Glomerular visceral epithelial cell (primary cell): ENCODE results near the gene TMPRSS5.

ENCODE experiments used
- DNase-seq: peaks from one replicate; pipeline ENCODE4 v3.0.0-alpha.2; 2016; ENCODE audit errors: extremely low spot score

The TMPRSS5 gene

DNA sequence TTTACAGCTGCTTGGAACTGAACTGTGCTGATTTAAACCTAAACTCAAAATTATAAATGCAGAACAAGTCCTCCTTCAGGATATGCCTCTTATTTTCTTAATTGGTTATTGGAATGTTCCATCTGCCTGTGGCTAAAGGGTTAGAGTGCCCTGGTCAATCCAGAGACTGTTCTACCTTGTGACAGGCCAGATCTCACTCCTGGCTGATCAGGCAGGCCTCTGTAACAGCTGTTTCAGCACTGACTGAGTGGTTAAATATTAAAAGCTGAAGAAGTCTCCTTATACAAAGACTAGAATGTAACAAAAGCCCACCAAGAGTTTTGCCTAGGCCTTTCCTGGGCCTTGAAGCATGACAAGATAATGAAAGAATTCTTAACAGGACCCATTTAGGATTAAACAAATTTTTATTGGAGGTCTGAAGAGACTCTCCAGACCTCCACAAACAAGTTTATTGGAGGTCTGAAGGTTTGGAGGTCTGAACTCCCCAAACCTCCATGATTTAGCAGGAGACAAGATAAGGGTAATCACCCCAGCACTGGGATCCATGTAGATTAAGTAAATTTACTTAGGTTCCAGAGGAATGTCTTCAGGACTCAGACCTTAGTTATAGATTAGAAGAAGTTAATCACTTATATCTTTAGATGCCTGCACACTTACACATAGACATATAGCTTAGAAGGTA lies 35.8 kb downstream of the TMPRSS5 start:
- DNase-seq = peak; percentile 47

- no peak for DNase-seq
Measured at GRCh38 chr11:113668255-113668654, 37.9 kb downstream of the TMPRSS5 start.

DNA sequence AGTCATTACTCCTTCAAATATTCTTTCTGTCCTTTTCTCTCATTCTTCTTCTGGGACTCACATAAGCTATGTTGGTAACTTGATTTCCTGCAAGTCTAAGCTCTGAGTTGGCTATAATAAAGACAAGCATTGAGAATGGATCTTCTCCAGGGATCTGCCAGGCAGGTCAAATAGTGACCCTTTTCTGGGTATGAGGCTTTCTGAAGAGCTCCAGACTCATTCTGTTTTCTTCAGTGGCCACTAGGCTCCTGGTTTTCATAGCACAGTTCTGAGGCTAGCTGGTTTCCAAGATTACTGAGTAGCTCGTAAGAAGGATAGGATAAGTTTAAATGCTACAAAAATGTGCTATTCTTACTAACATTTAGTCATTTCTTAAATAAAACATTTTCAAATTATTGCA lies 38.3 kb downstream of the TMPRSS5 start:
- no peak for DNase-seq

DNA sequence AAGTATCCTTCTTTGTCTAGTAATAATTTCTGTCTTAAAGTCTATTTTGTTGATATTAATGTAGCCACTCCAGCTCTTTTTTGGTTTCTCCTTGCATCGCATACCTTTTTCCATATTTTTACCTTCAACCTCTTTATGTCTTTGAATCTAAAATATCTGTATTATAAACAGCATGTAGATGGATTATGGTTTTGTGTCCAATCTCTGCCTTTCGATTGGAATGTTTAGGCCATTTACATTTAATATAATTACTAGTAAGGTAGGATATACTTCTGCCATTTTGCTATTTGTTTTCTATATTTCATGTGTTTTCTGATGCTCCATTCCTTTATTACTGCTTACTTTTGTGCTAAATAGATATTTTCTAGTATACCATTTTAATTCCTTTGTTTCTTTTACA lies 39.5 kb downstream of the TMPRSS5 start:
- no peak for DNase-seq

DNA sequence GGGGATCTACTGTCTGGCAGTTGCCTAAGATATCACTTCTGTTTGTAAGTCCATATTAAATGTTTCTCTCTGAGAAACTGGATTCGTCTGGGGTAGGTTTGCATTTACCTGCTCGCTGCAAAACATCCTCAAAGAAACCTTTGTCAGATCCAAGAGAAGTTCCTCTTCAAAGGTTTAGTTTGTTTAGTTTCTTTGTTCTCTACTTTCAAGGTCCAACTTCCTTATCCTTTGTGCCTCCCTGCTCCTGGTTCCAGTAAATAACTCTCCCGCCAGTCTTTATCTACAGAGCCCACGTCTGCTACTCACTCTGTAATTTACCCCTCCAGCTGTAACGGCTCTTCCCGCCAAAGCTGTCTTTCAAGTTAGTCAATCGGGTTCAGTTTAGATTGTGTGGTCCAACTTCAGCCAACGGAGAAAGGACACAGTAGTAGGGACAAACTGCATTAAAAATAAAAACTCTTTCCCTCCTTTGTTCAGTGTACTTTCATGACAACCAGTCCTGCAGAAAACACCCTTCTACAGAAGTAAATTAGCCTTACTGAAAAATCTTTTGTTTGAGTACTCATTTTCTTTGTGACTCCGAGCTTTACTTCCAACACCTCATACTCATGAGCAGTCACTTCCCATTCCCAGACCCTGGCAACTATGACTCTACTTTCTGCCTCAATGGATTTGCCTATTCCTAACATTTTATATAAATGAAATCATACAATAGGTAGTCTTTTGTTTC lies 41.0 kb downstream of the TMPRSS5 start:
- peak; percentile 59 for DNase-seq

- peak; percentile 89 for DNase-seq
Measured at GRCh38 chr11:113664069-113664980, 41.8 kb downstream of the TMPRSS5 start.

GRCh38 chr11:113663567-113663966 lies 42.5 kb downstream of the TMPRSS5 start:
- DNase-seq = peak; percentile 79

GRCh38 chr11:113655771-113656170 lies 50.3 kb downstream of the TMPRSS5 start:
- DNase-seq = no peak

DNA sequence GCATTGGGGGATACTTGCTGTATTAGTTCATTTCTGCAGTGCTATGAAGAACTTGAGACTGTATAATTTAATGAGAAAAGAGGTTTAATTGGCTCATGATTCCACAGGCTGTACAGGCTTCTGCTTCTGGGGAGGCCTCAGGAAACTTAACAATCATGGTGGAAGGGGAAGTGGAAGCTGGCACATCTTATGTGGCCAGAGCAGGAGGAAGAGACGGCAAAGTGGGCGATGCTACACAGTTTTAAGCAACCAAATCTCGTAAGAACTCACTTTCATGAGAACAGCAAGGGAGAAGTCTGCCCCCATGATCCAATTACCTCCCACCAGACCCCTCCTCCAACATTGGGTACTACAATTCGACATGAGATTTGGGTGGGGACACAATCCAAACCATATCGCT lies 55.1 kb downstream of the TMPRSS5 start:
- DNase-seq = no peak

- no peak for DNase-seq
Measured at GRCh38 chr11:113649311-113649710, 56.8 kb downstream of the TMPRSS5 start.

DNA sequence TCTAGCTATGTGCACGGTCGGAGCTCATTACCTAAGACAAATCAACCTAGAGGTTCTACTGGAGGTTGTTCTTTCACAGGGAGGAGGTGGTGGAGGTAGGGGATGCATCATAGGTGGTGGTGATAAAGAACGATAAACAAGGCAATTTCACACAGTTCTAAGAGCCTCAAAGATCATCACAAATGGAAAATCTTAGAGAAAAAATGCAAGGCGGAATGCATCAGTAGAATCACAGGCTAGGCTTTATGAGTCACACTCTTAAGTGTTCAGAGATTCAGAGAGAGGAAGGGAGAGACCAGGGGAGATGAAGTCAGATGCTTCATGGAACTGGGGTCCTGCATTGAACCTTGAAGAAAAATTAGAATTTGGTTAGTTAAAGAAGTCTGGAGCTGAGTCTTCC lies 58.3 kb downstream of the TMPRSS5 start:
- no peak for DNase-seq

DNA sequence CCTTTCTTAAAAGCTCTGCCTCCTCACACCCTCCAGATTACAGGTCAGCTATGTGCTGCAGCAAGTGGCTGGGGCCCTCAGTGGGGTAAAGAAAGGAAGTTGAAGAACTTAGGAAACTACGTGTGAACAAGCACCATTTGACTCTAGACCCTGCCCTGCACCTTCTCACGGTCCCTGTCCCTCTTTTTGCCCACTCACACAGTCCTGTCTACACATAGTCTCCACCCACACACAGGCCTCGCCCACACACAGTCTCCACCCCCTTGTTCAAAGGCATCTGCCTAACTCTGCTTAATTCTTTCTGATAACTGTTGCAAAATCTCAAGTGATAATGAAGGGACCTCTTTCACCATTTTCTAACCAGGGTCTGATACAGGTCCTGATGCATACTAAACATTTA lies 59.0 kb downstream of the TMPRSS5 start:
- DNase-seq = no peak

DNA sequence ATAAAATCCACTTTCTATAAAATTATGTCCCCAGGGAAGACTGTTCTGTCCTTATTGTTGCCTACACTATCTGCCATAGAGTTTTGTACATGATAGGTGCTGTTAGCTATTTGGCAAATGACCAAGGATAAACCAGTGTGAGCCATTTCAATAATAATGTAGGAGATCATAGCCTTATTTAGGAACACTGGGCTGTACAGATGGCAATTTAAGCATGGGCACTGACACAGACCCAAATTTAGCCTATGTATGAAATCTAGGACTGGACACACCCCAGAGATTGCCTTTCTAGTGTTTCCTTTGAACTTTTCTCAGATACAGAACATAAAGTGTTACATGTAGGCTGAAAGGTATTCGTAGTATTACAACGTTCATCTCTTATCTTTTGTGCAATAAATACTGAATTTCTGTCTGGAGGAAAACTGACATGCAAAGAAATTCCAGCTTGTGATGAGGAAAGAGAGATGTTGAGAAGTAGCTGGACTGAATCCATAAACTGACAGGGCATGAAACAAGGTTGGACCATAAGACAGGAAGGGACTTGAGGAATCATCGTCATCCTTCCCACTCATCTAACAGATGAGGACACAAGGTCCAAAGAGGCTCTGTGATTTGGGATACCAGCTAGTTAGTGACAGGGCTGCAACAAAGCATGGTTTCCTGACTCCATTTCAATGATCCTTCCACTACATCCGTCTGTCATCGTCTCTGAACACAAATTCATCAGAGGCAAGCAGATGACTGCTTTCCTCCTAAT lies 60.3 kb downstream of the TMPRSS5 start:
- DNase-seq = no peak

DNA sequence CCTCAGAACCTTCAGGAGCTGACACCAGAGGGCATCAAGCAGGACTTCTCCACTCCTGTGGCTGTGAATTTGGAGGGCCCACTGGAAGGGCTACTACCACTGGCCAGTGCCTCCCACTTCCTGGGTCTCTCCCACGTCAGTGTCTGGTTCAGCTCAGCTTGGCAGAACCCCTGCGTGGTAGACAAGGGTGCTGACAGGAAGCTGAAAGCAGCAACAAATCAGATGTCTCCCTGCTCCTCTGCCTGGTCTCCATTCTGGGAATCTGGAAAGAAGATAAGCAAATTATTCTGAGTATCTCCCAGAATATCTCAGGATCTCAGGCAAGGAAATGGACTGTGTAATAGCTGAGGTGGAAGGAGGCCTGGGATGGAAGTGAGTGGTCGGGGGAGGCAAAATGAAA lies 61.5 kb downstream of the TMPRSS5 start:
- no peak for DNase-seq

- no peak for DNase-seq
Measured at GRCh38 chr11:113643701-113644100, 62.4 kb downstream of the TMPRSS5 start.

DNA sequence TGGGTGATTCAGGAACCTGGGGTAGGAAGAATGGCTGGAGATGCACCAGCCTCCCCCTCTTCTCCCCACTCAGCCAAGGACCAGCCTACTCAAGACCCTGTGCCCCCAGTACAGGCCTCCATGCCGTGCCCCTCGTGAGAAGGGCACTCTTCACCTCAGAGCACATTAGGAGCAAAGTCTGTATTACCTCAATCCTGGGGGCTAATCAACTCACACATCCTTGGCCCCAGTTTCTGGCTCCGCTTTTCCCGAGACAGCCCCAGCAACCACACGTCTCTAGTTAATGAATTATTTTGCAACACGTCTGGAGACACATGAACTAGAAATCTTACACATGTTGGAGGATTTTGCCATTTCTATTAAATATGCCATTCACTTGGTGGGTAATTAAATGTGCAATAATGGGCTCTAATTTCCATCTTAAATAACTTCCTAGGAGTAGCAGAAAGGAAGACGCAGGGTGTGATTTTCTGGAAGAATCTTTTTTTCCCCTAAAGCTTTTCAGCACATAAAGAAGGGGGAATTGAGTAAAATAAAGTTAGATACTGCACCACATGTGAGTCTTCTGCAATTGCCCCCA lies 63.0 kb downstream of the TMPRSS5 start:
- peak; percentile 11 for DNase-seq

DNA sequence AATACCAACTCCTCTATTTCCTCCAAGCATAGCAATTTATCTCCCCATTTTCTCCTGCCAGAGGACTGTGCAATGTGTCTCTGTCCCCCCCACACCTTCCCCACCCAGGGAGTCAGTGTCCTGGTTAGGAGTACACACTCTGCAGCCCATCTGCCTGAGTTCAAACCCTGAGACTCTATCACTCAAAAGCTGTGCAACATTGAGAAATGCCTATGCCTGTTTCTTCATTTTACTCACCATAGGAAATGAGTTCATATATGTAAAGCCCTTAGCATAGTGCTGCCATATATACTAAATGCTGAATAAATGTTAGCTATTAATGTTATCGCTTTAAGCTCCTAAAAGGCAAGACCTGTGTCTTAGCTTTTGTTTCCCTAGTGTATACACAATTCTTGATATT lies 64.0 kb downstream of the TMPRSS5 start:
- DNase-seq = no peak

DNA sequence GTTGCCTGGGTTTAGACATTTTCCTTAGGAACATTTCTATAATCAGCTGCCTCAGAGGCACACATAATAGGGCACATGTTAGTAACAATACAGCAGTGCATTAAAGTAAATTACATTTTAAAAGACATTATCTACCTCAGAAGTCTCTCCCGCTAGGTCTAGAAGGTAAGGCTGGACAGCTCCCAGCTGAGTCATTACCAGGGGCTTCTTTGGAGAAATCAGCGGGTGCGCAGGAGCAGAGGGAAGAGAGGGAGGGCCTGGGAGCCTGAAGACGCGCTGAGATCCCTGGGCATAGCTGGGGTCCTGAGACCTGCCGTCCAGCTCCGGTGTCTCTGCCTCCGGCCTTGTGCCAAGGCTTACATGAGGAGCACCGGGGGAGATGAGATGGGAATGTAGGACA lies 67.7 kb downstream of the TMPRSS5 start:
- no peak for DNase-seq

GRCh38 chr11:113637636-113638035 lies 68.5 kb downstream of the TMPRSS5 start:
- no peak for DNase-seq
